Upper lobe of right lung (tissue), 1 donor: ENCODE measurements around the gene CROCC2. TPM values are rescaled to one million over a fixed set of nuclear protein-coding genes. Genes with fewer than 3 reads are reported as not detected.

ENCODE experiments used
- ATAC-seq: fragments of 200-7000 bp; cut with Tn5 transposase; one replicate; pipeline ENCODE4 v1.9.1; 2020; ENCODE audit warnings: mild to moderate bottlenecking, moderate library complexity
- DNase-seq: peaks from one replicate; pipeline ENCODE4 v3.0.0-alpha.2; 2020
- H3K27ac ChIP-seq: fragments of 200-600 bp; one replicate; pipeline ENCODE4 v1.8.0; 2022
- H3K27me3 ChIP-seq: fragments of 200-600 bp; one replicate; pipeline ENCODE4 v1.8.0; 2022; ENCODE audit warnings: mild to moderate bottlenecking
- H3K36me3 ChIP-seq: fragments of 200-600 bp; one replicate; pipeline ENCODE4 v1.8.0; 2022
- H3K4me1 ChIP-seq: fragments of 200-600 bp; one replicate; pipeline ENCODE4 v1.8.0; 2022
- H3K4me3 ChIP-seq: fragments of 200-600 bp; one replicate; pipeline ENCODE4 v1.8.0; 2022; ENCODE audit warnings: mild to moderate bottlenecking
- H3K9me3 ChIP-seq: fragments of 200-600 bp; one replicate; pipeline ENCODE4 v1.8.0; 2022
- intact Hi-C: fragments of 100-400 bp; cut with DNase I; formaldehyde crosslinking; loops from one replicate; pipeline ENCODE4 v1.11.0; 2022
- total RNA-seq: library from RNA; stranded (reverse); fragmentation: NEBNext Ultra II Directional; extraction: Animal tissue kit (Norgen Biotek cat#: 25700); gene quantifications from one replicate; pipeline ENCODE4 v1.2.1, GENCODE V29; 2021
- TF ChIP-seq, protein P1 (sequence below): fragments of 200-600 bp; IDR thresholded peaks from one replicate; pipeline ENCODE4 v1.8.0; 2022; ENCODE audit warnings: antibody characterized with exemption
- donor health status: DM: no; HTN: yes; CAD: no; lungs with severe emphysema.

Gene CROCC2
- total RNA-seq, 1 donor from 2014 or later, result 0.26 TPM

GRCh38 chr2:240930631-240931318 lies 24.6 kb downstream of the CROCC2 start:
- TF ChIP-seq, protein P1, sequence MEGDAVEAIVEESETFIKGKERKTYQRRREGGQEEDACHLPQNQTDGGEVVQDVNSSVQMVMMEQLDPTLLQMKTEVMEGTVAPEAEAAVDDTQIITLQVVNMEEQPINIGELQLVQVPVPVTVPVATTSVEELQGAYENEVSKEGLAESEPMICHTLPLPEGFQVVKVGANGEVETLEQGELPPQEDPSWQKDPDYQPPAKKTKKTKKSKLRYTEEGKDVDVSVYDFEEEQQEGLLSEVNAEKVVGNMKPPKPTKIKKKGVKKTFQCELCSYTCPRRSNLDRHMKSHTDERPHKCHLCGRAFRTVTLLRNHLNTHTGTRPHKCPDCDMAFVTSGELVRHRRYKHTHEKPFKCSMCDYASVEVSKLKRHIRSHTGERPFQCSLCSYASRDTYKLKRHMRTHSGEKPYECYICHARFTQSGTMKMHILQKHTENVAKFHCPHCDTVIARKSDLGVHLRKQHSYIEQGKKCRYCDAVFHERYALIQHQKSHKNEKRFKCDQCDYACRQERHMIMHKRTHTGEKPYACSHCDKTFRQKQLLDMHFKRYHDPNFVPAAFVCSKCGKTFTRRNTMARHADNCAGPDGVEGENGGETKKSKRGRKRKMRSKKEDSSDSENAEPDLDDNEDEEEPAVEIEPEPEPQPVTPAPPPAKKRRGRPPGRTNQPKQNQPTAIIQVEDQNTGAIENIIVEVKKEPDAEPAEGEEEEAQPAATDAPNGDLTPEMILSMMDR, result no peak
- H3K27me3 ChIP-seq, result no peaks in the 10 kb centered on the region
- DNase-seq, result peak; percentile 58
- intact Hi-C loops, result no loop called here
- H3K9me3 ChIP-seq, result no peaks in the 10 kb centered on the region
- H3K36me3 ChIP-seq, result no peaks in the 10 kb centered on the region
- no peak for ATAC-seq
- no peak overlapping the region for H3K27ac ChIP-seq
- H3K4me3 ChIP-seq, result no peak overlapping the region
- no peaks in the 10 kb centered on the region for H3K4me1 ChIP-seq

- H3K4me1 ChIP-seq, result no peaks in the 10 kb centered on the region
- H3K4me3 ChIP-seq, result no peak overlapping the region
- H3K9me3 ChIP-seq, result no peaks in the 10 kb centered on the region
- ATAC-seq, result no peak
- intact Hi-C loops, result no loop called here
- peak; percentile 49 for DNase-seq
- no peaks in the 10 kb centered on the region for H3K27me3 ChIP-seq
- TF ChIP-seq, protein P1, result no peak
- H3K27ac ChIP-seq, result no peak overlapping the region
- H3K36me3 ChIP-seq, result no peaks in the 10 kb centered on the region
Measured at GRCh38 chr2:240931319-240931949, 25.3 kb downstream of the CROCC2 start.

DNA sequence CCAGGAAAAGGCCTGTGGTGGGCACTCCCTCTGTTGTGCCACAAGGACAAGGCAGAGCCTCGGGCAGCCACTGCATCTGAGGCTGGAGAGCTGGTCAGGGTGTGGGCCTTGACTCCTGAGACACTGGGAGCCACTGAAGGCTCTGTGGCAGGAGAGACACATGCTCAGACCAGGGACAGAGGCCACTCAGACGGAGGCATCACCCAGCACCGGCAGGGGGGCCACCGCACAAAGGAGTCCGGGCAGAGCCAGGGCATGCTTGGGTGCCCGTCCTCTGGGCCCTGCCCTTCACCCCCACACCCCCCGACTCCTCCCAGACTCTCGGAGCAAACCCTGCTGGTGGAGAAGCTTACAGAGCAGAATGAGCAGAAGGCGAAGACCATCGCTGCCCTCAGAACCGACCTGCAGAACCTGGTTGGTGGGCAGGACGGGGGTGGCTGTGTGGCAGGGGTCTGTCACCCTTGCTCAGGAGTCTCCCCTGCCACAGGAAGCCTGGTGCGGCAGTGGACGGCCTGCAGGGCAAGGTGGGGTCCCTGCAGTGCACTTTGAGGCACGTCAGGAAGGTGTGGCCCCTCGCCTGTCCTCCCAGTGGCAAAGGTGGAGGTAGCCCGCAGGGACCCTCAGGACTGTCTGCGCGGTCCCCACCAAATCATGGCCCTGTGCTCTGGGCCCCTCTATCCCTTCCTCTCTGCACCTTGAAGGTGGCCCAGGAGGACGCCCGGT lies 26.0 kb downstream of the CROCC2 start:
- H3K27ac ChIP-seq, result no peak overlapping the region
- H3K4me3 ChIP-seq, result no peak overlapping the region
- ATAC-seq, result no peak
- intact Hi-C loops, result no loop called here
- no peaks in the 10 kb centered on the region for H3K4me1 ChIP-seq
- TF ChIP-seq, protein P1, result no peak
- H3K36me3 ChIP-seq, result no peaks in the 10 kb centered on the region
- no peaks in the 10 kb centered on the region for H3K27me3 ChIP-seq
- H3K9me3 ChIP-seq, result no peaks in the 10 kb centered on the region
- peak; percentile 52 for DNase-seq

DNA sequence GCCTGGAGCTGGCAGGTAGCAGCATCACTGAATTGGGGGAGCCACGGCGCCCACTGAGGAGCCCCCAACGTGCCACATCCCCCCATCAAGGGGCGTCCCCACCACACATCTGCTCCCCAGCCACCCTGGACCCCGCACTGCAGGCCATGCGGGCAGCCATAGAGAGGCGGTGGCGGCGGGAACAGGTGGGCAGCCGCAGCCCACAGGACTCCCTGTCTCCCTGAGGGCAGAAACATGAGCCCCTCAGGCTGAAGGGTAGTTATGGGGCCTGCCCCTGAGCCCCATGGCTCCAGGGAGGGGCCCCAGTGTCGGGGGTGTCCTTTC lies 26.6 kb downstream of the CROCC2 start:
- Histone ChIP-seq H3K4me1 (no peaks in the 10 kb centered on the region), H3K4me3 (no peak overlapping the region), H3K36me3 (no peaks in the 10 kb centered on the region), H3K27me3 (no peaks in the 10 kb centered on the region), H3K9me3 (no peaks in the 10 kb centered on the region), H3K27ac (no peak overlapping the region)
- no peak for ATAC-seq
- TF ChIP-seq, protein P1, result no peak
- intact Hi-C loops, result no loop called here
- DNase-seq, result no peak

- Histone ChIP-seq H3K9me3 (no peaks in the 10 kb centered on the region), H3K4me3 (no peak overlapping the region), H3K36me3 (no peaks in the 10 kb centered on the region), H3K27ac (no peak overlapping the region), H3K4me1 (no peaks in the 10 kb centered on the region), H3K27me3 (no peaks in the 10 kb centered on the region)
- TF ChIP-seq, protein P1, result no peak
- DNase-seq (peak; percentile 54), ATAC-seq (no peak)
- intact Hi-C loops, result no loop called here
Measured at GRCh38 chr2:240933048-240933965, 27.2 kb downstream of the CROCC2 start.
